KMS-11 (cell line): Measurements from ENCODE around the gene CLDN1.

Source experiments
- H2AFZ ChIP-seq: fragments of 200-600 bp; sonication (generic); 2 replicates; pipeline ENCODE4 v1.6.1; 2016; ENCODE audit warnings: antibody characterized with exemption, mixed run types, low read depth
- H3K27ac ChIP-seq: fragments of 200-600 bp; sonication (generic); 2 replicates; pipeline ENCODE4 v1.6.1; 2016; ENCODE audit warnings: mild to moderate bottlenecking, mixed run types
- H3K27me3 ChIP-seq: fragments of 200-600 bp; sonication (generic); 2 replicates; pipeline ENCODE4 v1.6.1; 2017; ENCODE audit warnings: mild to moderate bottlenecking, low read depth, mixed run types, moderate library complexity; ENCODE audit not compliant: insufficient read depth
- H3K36me3 ChIP-seq: fragments of 200-600 bp; sonication (generic); 2 replicates; pipeline ENCODE4 v1.6.1; 2017; ENCODE audit warnings: mild to moderate bottlenecking, mixed run types; ENCODE audit not compliant: insufficient read depth
- H3K4me1 ChIP-seq: fragments of 200-600 bp; sonication (generic); 2 replicates; pipeline ENCODE4 v1.6.1; 2016; ENCODE audit warnings: mild to moderate bottlenecking, low read depth, mixed run types; ENCODE audit not compliant: poor library complexity, severe bottlenecking
- H3K4me2 ChIP-seq: fragments of 200-600 bp; sonication (generic); 2 replicates; pipeline ENCODE4 v1.7.0; 2016; ENCODE audit warnings: mild to moderate bottlenecking, mixed run types
- H3K4me3 ChIP-seq: fragments of 200-600 bp; sonication (generic); IDR thresholded peaks from 2 replicates; pipeline ENCODE4 v1.6.1; 2017; ENCODE audit warnings: low read depth, low read length, mixed read lengths; ENCODE audit not compliant: insufficient read depth
- H3K79me2 ChIP-seq: fragments of 200-600 bp; sonication (generic); 2 replicates; pipeline ENCODE4 v1.6.1; 2016; ENCODE audit warnings: low read depth, mixed run types; ENCODE audit not compliant: insufficient read depth
- H3K9ac ChIP-seq: fragments of 200-600 bp; sonication (generic); 2 replicates; pipeline ENCODE4 v1.6.1; 2016; ENCODE audit warnings: mild to moderate bottlenecking, mixed run types
- H4K20me1 ChIP-seq: fragments of 200-600 bp; sonication (generic); 2 replicates; pipeline ENCODE4 v1.6.1; 2016; ENCODE audit warnings: mild to moderate bottlenecking, mixed run types; ENCODE audit not compliant: insufficient read depth
- TF ChIP-seq, protein P1 (sequence below): fragments of 200-600 bp; sonication (generic); conservative IDR thresholded peaks from 2 replicates; pipeline ENCODE4 v1.6.1; 2017; ENCODE audit warnings: low read depth, mild to moderate bottlenecking, antibody characterized with exemption, low read length, moderate library complexity, mixed read lengths

CLDN1 gene

DNA sequence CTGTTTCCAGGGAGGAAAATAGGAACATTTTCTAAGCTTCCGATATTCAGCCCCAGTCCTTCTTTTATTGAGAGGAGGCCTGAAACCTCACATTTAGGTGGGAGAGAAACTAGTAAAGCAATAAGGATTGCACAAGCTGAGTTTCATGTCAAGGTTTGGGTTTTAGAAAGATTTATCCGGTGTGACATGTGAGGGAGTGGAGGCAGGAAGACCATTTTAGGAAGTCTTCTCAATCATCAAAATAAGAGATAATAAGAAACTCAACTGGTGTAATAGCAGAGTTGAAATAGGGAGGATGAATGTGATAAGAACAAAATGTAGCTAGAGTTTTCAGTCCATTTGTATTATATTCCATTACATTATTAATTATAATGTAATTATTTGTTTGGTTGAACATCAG, 38.0 kb upstream of the CLDN1 start:
- TF ChIP-seq, protein P1, sequence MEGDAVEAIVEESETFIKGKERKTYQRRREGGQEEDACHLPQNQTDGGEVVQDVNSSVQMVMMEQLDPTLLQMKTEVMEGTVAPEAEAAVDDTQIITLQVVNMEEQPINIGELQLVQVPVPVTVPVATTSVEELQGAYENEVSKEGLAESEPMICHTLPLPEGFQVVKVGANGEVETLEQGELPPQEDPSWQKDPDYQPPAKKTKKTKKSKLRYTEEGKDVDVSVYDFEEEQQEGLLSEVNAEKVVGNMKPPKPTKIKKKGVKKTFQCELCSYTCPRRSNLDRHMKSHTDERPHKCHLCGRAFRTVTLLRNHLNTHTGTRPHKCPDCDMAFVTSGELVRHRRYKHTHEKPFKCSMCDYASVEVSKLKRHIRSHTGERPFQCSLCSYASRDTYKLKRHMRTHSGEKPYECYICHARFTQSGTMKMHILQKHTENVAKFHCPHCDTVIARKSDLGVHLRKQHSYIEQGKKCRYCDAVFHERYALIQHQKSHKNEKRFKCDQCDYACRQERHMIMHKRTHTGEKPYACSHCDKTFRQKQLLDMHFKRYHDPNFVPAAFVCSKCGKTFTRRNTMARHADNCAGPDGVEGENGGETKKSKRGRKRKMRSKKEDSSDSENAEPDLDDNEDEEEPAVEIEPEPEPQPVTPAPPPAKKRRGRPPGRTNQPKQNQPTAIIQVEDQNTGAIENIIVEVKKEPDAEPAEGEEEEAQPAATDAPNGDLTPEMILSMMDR = no peak
- Histone ChIP-seq H3K9ac (no peak overlapping the region), H3K4me1 (peaks cover 45% of the 10 kb centered on the region), H3K4me3 (no peak overlapping the region), H3K79me2 (no peaks in the 10 kb centered on the region), H3K36me3 (no peaks in the 10 kb centered on the region), H3K27me3 (no peaks in the 10 kb centered on the region), H4K20me1 (no peaks in the 10 kb centered on the region), H2AFZ (peak overlapping the region; percentile 0; the same call in 1 of the 2 replicates), H3K27ac (no peak overlapping the region), H3K4me2 (no peak overlapping the region)

GRCh38 chr3:190359813-190360212, 37.6 kb upstream of the CLDN1 start:
- H3K4me2 ChIP-seq = no peak overlapping the region
- no peaks in the 10 kb centered on the region for H4K20me1 ChIP-seq
- H3K4me3 ChIP-seq = no peak overlapping the region
- H3K36me3 ChIP-seq = no peaks in the 10 kb centered on the region
- H3K27me3 ChIP-seq = no peaks in the 10 kb centered on the region
- H2AFZ ChIP-seq = peak overlapping the region; percentile 0; the same call in 1 of the 2 replicates
- H3K4me1 ChIP-seq = peaks cover 45% of the 10 kb centered on the region
- no peaks in the 10 kb centered on the region for H3K79me2 ChIP-seq
- no peak overlapping the region for H3K9ac ChIP-seq
- TF ChIP-seq, protein P1 = no peak
- no peak overlapping the region for H3K27ac ChIP-seq

GRCh38 chr3:190357468-190357867, 35.2 kb upstream of the CLDN1 start:
- Histone ChIP-seq H3K79me2 (no peaks in the 10 kb centered on the region), H3K4me2 (peak overlapping the region; percentile 33; the same call in 1 of the 2 replicates), H3K27ac (0 out of 2 replicates have a peak overlapping the region, but pooled peaks have one; percentile 5), H3K36me3 (no peaks in the 10 kb centered on the region), H3K4me3 (no peak overlapping the region), H4K20me1 (no peaks in the 10 kb centered on the region), H2AFZ (peak overlapping the region; percentile 0; the same call in 1 of the 2 replicates), H3K9ac (no peak overlapping the region), H3K27me3 (no peaks in the 10 kb centered on the region), H3K4me1 (peaks cover 50% of the 10 kb centered on the region)
- TF ChIP-seq, protein P1 = no peak

- no peak overlapping the region for H2AFZ ChIP-seq
- no peak overlapping the region for H3K4me3 ChIP-seq
- no peaks in the 10 kb centered on the region for H4K20me1 ChIP-seq
- no peaks in the 10 kb centered on the region for H3K36me3 ChIP-seq
- no peak overlapping the region for H3K9ac ChIP-seq
- no peak overlapping the region for H3K4me2 ChIP-seq
- peaks cover 40% of the 10 kb centered on the region for H3K4me1 ChIP-seq
- no peaks in the 10 kb centered on the region for H3K27me3 ChIP-seq
- no peaks in the 10 kb centered on the region for H3K79me2 ChIP-seq
- TF ChIP-seq, protein P1 = no peak
- H3K27ac ChIP-seq = no peak overlapping the region
Measured at GRCh38 chr3:190356246-190356645, 34.0 kb upstream of the CLDN1 start.
